Smooth muscle cell (in vitro differentiated cells): ENCODE measurements around the gene INPP4A. TPM values are rescaled to one million over a fixed set of nuclear protein-coding genes. Genes with fewer than 3 reads are reported as not detected.
A peak's percentile ranks its signal among the peaks of the same experiment; 100 is the strongest.

Experiments
- DNase-seq: peaks from one replicate; lab custom pipeline; 2025; ENCODE audit not compliant: unreplicated experiment; lab: John Stamatoyannopoulos, UW
- H2AFZ ChIP-seq: fragments of 200-600 bp; sonication (generic); 2 replicates; pipeline ENCODE4 v1.6.0; 2016; ENCODE audit warnings: antibody characterized with exemption, low read depth, mild to moderate bottlenecking
- H3F3A ChIP-seq: fragments of 200-600 bp; sonication (generic); 2 replicates; pipeline ENCODE4 v1.6.0; 2017; ENCODE audit warnings: antibody characterized with exemption, low read depth
- H3K27ac ChIP-seq: fragments of 200-600 bp; sonication (generic); 2 replicates; pipeline ENCODE4 v1.5.1; 2016; ENCODE audit warnings: low read depth, mild to moderate bottlenecking
- H3K27me3 ChIP-seq: fragments of 200-600 bp; sonication (generic); 2 replicates; pipeline ENCODE4 v1.6.1; 2016; ENCODE audit warnings: low read depth, mild to moderate bottlenecking
- H3K36me3 ChIP-seq: fragments of 200-600 bp; sonication (generic); 2 replicates; pipeline ENCODE4 v1.5.1; 2016; ENCODE audit warnings: low read depth
- H3K4me1 ChIP-seq: fragments of 200-600 bp; sonication (generic); 2 replicates; pipeline ENCODE4 v1.5.1; 2016; ENCODE audit warnings: low read depth
- H3K4me2 ChIP-seq: fragments of 200-600 bp; sonication (generic); 2 replicates; pipeline ENCODE4 v1.6.0; 2016; ENCODE audit warnings: mild to moderate bottlenecking
- H3K4me3 ChIP-seq: fragments of 200-600 bp; sonication (generic); 2 replicates; pipeline ENCODE4 v1.5.1; 2016; ENCODE audit warnings: mild to moderate bottlenecking
- H3K79me2 ChIP-seq: fragments of 200-600 bp; sonication (generic); 2 replicates; pipeline ENCODE4 v1.6.0; 2016; ENCODE audit warnings: low read depth, mild to moderate bottlenecking
- H3K9ac ChIP-seq: fragments of 200-600 bp; sonication (generic); 2 replicates; pipeline ENCODE4 v1.6.0; 2016; ENCODE audit warnings: low read depth
- H3K9me3 ChIP-seq: fragments of 200-600 bp; sonication (generic); replicated peaks from 2 replicates; pipeline ENCODE4 v1.5.1; 2016; ENCODE audit warnings: low read depth
- H4K20me1 ChIP-seq: fragments of 200-600 bp; sonication (generic); 2 replicates; pipeline ENCODE4 v1.6.0; 2016; ENCODE audit warnings: low read depth
- CTCF ChIP-seq: fragments of 200-600 bp; sonication (generic); IDR thresholded peaks from 2 replicates; pipeline ENCODE4 v1.5.1; 2017; ENCODE audit warnings: borderline replicate concordance, mild to moderate bottlenecking, antibody characterized with exemption; ENCODE audit not compliant: insufficient read depth, poor library complexity, severe bottlenecking
- WGBS: methylation state at CpG from one replicate; pipeline ENCODE4 v1.1.7; 2016; ENCODE audit warnings: low lambda C conversion rate; 5-methylcytosine and 5-hydroxymethylcytosine counted together
- polyA plus RNA-seq: library from polyadenylated mRNA; unstranded; fragments of >200 nt; fragmentation: Nextera tagmentation; extraction: Ambion mirVana; gene quantifications from 2 replicates; pipeline ENCODE4 v1.2.1, GENCODE V29; 2016
- total RNA-seq: library from RNA; depleted of rRNA; stranded (reverse); fragments of >200 nt; gene quantifications from 2 replicates; pipeline ENCODE4 v1.2.3, GENCODE V29; 2014

INPP4A gene
- total and polyA plus RNA-seq, 2 experiments from 2014 or later: 10.1 to 17.3 TPM

GRCh38 chr2:98486374-98486981 lies 41.8 kb downstream of the INPP4A start:
- no peak for DNase-seq
- no peak overlapping the region for H3K27ac ChIP-seq
- no peaks in the 10 kb centered on the region for H3K36me3 ChIP-seq

GRCh38 chr2:98487101-98487805 lies 42.6 kb downstream of the INPP4A start:
- H3K4me1 ChIP-seq: no peaks in the 10 kb centered on the region
- H3K9ac ChIP-seq: no peak overlapping the region
- H3K4me2 ChIP-seq: no peak overlapping the region
- no peak overlapping the region for H2AFZ ChIP-seq
- TF ChIP-seq CTCF: no peak
- H3K9me3 ChIP-seq: no peaks in the 10 kb centered on the region
- WGBS: 86% methylated on average over 2 of the region's 2 CpGs
- H3K79me2 ChIP-seq: peaks cover 12% of the 10 kb centered on the region
- H3K27me3 ChIP-seq: no peaks in the 10 kb centered on the region
- H4K20me1 ChIP-seq: peaks cover 71% of the 10 kb centered on the region
- no peak overlapping the region for H3K27ac ChIP-seq
- no peaks in the 10 kb centered on the region for H3F3A ChIP-seq
- H3K4me3 ChIP-seq: no peak overlapping the region
- no peaks in the 10 kb centered on the region for H3K36me3 ChIP-seq
- DNase-seq: no peak

More at GRCh38 chr2:98486374-98486981, 41.8 kb downstream of the INPP4A start:
- TF ChIP-seq CTCF: no peak
- 95% methylated on average over 5 of the region's 5 CpGs for WGBS
- H2AFZ ChIP-seq: no peak overlapping the region
- H3K9ac ChIP-seq: no peak overlapping the region
- no peaks in the 10 kb centered on the region for H3F3A ChIP-seq
- no peaks in the 10 kb centered on the region for H3K27me3 ChIP-seq
- H3K79me2 ChIP-seq: peaks cover 12% of the 10 kb centered on the region
- no peak overlapping the region for H3K4me3 ChIP-seq
- H3K4me1 ChIP-seq: no peaks in the 10 kb centered on the region
- H3K9me3 ChIP-seq: no peaks in the 10 kb centered on the region
- no peak overlapping the region for H3K4me2 ChIP-seq
- peaks cover 77% of the 10 kb centered on the region for H4K20me1 ChIP-seq

- Histone ChIP-seq H3K79me2 (peaks cover 17% of the 10 kb centered on the region), H3F3A (no peaks in the 10 kb centered on the region), H3K36me3 (no peaks in the 10 kb centered on the region), H3K9ac (no peak overlapping the region), H3K27me3 (no peaks in the 10 kb centered on the region), H3K9me3 (no peaks in the 10 kb centered on the region), H3K27ac (no peak overlapping the region), H2AFZ (no peak overlapping the region), H3K4me1 (no peaks in the 10 kb centered on the region), H3K4me3 (no peak overlapping the region), H4K20me1 (peaks cover 68% of the 10 kb centered on the region), H3K4me2 (no peak overlapping the region)
- peak; percentile 19 for TF ChIP-seq CTCF
- 78% methylated on average over 3 of the region's 3 CpGs for WGBS
- DNase-seq: no peak
These were observed 43.1 kb downstream of the INPP4A start for GRCh38 chr2:98487806-98488189.
